LNCaP clone FGC (cell line): ENCODE measurements around the gene ARL4A.
A peak's percentile ranks its signal among the peaks of the same experiment; 100 is the strongest.
"Not testable (repeated sequence)": the region's sequence is repeated elsewhere in the genome, so short reads cannot be mapped to it uniquely, and the experiment has no call there.

ENCODE experiments used
- DNase-seq: peaks from one replicate; pipeline ENCODE4 v3.0.0-alpha.2; 2011; ENCODE audit warnings: low read depth
- H3K4me3 ChIP-seq: 2 replicates; pipeline ENCODE4 v1.5.1; 2011; ENCODE audit warnings: mild to moderate bottlenecking, low read depth, low read length, control low read depth
- CTCF ChIP-seq: IDR thresholded peaks from 2 replicates; pipeline ENCODE4 v1.5.1; 2012; ENCODE audit warnings: mild to moderate bottlenecking; ENCODE audit not compliant: control insufficient read depth, insufficient read depth; ENCODE audit errors: extremely low read depth

ARL4A gene

GRCh38 chr7:12686234-12686890 lies 1.1 kb upstream of the ARL4A start:
- TF ChIP-seq CTCF: peak; percentile 94
- peak; percentile 33 for DNase-seq
- peak overlapping the region; percentile 67 for H3K4me3 ChIP-seq

GRCh38 chr7:12687718-12688171 lies 312 bp downstream of the ARL4A start:
- no peak for DNase-seq
- TF ChIP-seq CTCF: no peak
- peak overlapping the region; percentile 67 for H3K4me3 ChIP-seq

DNA sequence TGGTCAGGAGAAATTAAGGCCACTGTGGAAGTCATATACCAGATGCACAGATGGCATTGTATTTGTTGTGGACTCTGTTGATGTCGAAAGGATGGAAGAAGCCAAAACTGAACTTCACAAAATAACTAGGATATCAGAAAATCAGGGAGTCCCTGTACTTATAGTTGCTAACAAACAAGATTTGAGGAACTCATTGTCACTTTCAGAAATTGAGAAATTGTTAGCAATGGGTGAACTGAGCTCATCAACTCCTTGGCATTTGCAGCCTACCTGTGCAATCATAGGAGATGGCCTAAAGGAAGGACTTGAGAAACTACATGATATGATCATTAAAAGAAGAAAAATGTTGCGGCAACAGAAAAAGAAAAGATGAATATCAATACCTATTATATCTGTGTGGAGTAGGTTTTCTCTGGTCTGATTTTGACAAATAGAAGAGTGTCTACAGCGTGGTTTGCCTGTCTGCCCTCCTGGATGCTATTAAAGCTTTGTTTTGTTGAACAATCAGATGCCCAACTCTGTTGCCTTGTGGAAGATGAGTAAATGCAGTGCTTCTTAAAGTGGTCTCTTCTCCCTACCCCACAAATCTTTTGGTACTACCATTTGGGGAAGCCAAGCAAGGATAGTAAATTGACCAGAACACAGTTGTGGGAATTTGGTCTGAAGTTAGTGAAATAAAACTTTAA lies 1.2 kb downstream of the ARL4A start:
- not testable (repeated sequence) for DNase-seq, H3K4me3 ChIP-seq

- H3K4me3 ChIP-seq: no peak overlapping the region
- no peak for TF ChIP-seq CTCF
Observed at GRCh38 chr7:12689451-12689850, 2.0 kb downstream of the ARL4A start.

DNA sequence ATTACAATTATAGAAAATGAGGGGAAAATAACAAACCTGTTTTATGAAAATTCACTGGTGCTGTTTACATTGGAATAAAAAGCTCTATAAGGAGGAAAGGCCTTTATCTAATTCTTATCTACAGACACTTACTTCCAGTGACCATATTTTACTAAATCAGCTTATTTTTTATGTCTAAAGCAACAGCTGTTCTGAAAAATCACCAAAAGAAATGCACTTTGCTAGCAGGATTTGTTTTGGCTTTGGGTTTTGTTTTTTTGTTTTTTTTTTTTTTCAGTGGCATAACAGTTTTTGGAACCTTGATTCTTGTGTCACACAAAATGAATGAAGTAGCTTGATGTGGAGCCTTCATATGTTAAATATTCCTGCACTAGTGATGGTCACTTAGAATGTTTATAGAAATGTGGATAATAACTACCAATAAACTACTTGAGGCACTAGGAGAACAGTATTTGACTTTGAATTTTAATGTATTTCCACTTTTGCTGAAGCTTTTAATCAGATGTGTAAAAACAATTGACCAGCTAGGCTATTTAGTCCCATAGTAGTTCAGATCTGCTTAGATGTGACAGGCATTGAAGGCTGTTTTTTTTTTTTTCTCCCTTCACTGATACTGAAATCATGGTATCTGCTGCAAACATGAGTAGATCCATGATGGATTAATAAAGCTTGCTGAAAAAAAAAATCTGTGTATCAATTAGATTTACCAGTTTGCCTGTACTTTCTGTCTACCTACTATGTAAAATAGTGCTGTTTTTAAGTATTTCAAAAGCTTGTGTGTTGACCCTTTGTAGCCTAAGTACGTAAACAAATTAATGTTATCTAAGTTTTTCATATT lies 2.8 kb downstream of the ARL4A start:
- no peak for DNase-seq
- no peak for TF ChIP-seq CTCF
- no peak overlapping the region for H3K4me3 ChIP-seq

More at GRCh38 chr7:12689451-12689850, 2.0 kb downstream of the ARL4A start:
- no peak for DNase-seq

GRCh38 chr7:12691388-12691787 lies 4.0 kb downstream of the ARL4A start:
- DNase-seq, H3K4me3 ChIP-seq: not testable (repeated sequence)

GRCh38 chr7:12692035-12692434 lies 4.6 kb downstream of the ARL4A start:
- TF ChIP-seq CTCF: no peak
- no peak for DNase-seq
- H3K4me3 ChIP-seq: no peak overlapping the region
